A549 (cell line): Measurements from ENCODE around the gene SLC25A10.

Experiments
- NPAS2 ChIP-seq: fragments of 250-450 bp; sonication (Bioruptor Pico); IDR thresholded peaks from 2 replicates; pipeline ENCODE4 v1.8.0; 2022; ENCODE audit warnings: mild to moderate bottlenecking, moderate library complexity, borderline replicate concordance
- RFX5 ChIP-seq: fragments of 450-650 bp; IDR thresholded peaks from 2 replicates; pipeline ENCODE4 v1.7.1; 2014; ENCODE audit warnings: antibody characterized with exemption, mild to moderate bottlenecking, moderate library complexity
- USF2 ChIP-seq: fragments of 450-650 bp; IDR thresholded peaks from 2 replicates; pipeline ENCODE4 v1.6.1; 2014; ENCODE audit warnings: antibody characterized with exemption
- TF ChIP-seq, protein P1 (sequence below): fragments of >200 bp; sonication (Bioruptor Twin); formaldehyde crosslinking; IDR thresholded peaks from 3 replicates; pipeline ENCODE4 v1.5.1; 2016

GRCh38 chr17:81690066-81690465 is 22.0 kb upstream of the SLC25A10 start:
- TF ChIP-seq, protein P1, sequence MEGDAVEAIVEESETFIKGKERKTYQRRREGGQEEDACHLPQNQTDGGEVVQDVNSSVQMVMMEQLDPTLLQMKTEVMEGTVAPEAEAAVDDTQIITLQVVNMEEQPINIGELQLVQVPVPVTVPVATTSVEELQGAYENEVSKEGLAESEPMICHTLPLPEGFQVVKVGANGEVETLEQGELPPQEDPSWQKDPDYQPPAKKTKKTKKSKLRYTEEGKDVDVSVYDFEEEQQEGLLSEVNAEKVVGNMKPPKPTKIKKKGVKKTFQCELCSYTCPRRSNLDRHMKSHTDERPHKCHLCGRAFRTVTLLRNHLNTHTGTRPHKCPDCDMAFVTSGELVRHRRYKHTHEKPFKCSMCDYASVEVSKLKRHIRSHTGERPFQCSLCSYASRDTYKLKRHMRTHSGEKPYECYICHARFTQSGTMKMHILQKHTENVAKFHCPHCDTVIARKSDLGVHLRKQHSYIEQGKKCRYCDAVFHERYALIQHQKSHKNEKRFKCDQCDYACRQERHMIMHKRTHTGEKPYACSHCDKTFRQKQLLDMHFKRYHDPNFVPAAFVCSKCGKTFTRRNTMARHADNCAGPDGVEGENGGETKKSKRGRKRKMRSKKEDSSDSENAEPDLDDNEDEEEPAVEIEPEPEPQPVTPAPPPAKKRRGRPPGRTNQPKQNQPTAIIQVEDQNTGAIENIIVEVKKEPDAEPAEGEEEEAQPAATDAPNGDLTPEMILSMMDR: no peak
- TF ChIP-seq NPAS2: no peak
- TF ChIP-seq USF2: no peak
- no peak for TF ChIP-seq RFX5
